Upper lobe of right lung (tissue), 1 donor: ENCODE data around the gene CD86. TPM values are rescaled to one million over a fixed set of nuclear protein-coding genes. Genes with fewer than 3 reads are reported as not detected.
A peak's percentile ranks its signal among the peaks of the same experiment; 100 is the strongest.

Experiments used
- ATAC-seq: fragments of 200-7000 bp; cut with Tn5 transposase; one replicate; pipeline ENCODE4 v1.9.1; 2020; ENCODE audit warnings: mild to moderate bottlenecking, moderate library complexity
- DNase-seq: peaks from one replicate; pipeline ENCODE4 v3.0.0-alpha.2; 2020
- H3K27ac ChIP-seq: fragments of 200-600 bp; one replicate; pipeline ENCODE4 v1.8.0; 2022
- H3K27me3 ChIP-seq: fragments of 200-600 bp; one replicate; pipeline ENCODE4 v1.8.0; 2022; ENCODE audit warnings: mild to moderate bottlenecking
- H3K36me3 ChIP-seq: fragments of 200-600 bp; one replicate; pipeline ENCODE4 v1.8.0; 2022
- H3K4me1 ChIP-seq: fragments of 200-600 bp; one replicate; pipeline ENCODE4 v1.8.0; 2022
- H3K4me3 ChIP-seq: fragments of 200-600 bp; one replicate; pipeline ENCODE4 v1.8.0; 2022; ENCODE audit warnings: mild to moderate bottlenecking
- H3K9me3 ChIP-seq: fragments of 200-600 bp; one replicate; pipeline ENCODE4 v1.8.0; 2022
- CTCF ChIP-seq: fragments of 200-600 bp; IDR thresholded peaks from one replicate; pipeline ENCODE4 v1.8.0; 2022; ENCODE audit warnings: antibody characterized with exemption
- intact Hi-C: fragments of 100-400 bp; cut with DNase I; formaldehyde crosslinking; loops from one replicate; pipeline ENCODE4 v1.11.0; 2022
- long read RNA-seq: library from polyadenylated mRNA; unstranded; transcript quantifications from one replicate; pipeline ENCODE4 v2.0.0, GENCODE V29; 2021
- total RNA-seq: library from RNA; stranded (reverse); fragmentation: NEBNext Ultra II Directional; extraction: Animal tissue kit (Norgen Biotek cat#: 25700); gene quantifications from one replicate; pipeline ENCODE4 v1.2.1, GENCODE V29; 2021
- donor health status: DM: no; HTN: yes; CAD: no; lungs with severe emphysema.

The CD86 gene
- 27.4 TPM for total RNA-seq
- long read RNA-seq, transcript CD86-202 (7 exons, 2,708 nt) = major isoform, 13 of 17 reads
- long read RNA-seq, partial matches to known transcripts = 0 of 17 reads
- long read RNA-seq, other reads (novel, unspliced or antisense) = 3 of 17 reads

DNA sequence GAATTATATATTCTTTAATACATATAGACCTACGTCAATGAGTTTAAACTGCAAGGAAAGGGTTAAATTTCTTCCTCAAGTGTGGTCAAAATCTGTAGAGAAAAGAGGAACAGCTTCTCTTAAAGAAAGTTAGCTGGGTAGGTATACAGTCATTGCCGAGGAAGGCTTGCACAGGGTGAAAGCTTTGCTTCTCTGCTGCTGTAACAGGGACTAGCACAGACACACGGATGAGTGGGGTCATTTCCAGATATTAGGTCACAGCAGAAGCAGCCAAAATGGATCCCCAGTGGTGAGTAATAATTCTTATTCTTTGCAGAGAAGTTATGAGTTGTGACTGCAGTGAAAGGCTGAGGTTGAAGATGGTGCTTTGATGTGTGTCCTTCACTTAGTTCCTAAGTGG lies at the start of gene CD86:
CD86 (plus strand) TSS at position 148 of the 400 bp plus-strand sequence; CDS start at position 276, 128 bp downstream.
- peak within 1 kb of the TSS; percentile 25 for H3K4me3 ChIP-seq
- no peaks in the 10 kb centered on the region for H3K9me3 ChIP-seq
- no peaks in the 10 kb centered on the region for H3K4me1 ChIP-seq
- H3K27ac ChIP-seq = peak within 1 kb of the TSS; percentile 45
- peak; percentile 82 for ATAC-seq
- H3K36me3 ChIP-seq = no peaks in the 10 kb centered on the region
- intact Hi-C loops = no loop called here
- H3K27me3 ChIP-seq = no peaks in the 10 kb centered on the region
- TF ChIP-seq CTCF = no peak
- DNase-seq = no peak

- intact Hi-C loops = no loop called here
- no peak for ATAC-seq
- DNase-seq = no peak
- Histone ChIP-seq H3K27me3 (no peaks in the 10 kb centered on the region), H3K4me1 (no peaks in the 10 kb centered on the region), H3K9me3 (no peaks in the 10 kb centered on the region), H3K36me3 (no peaks in the 10 kb centered on the region), H3K4me3 (no peak overlapping the region), H3K27ac (no peak overlapping the region)
- TF ChIP-seq CTCF = no peak
Observed at GRCh38 chr3:122006267-122006666, 48.9 kb upstream of the CD86 start.

DNA sequence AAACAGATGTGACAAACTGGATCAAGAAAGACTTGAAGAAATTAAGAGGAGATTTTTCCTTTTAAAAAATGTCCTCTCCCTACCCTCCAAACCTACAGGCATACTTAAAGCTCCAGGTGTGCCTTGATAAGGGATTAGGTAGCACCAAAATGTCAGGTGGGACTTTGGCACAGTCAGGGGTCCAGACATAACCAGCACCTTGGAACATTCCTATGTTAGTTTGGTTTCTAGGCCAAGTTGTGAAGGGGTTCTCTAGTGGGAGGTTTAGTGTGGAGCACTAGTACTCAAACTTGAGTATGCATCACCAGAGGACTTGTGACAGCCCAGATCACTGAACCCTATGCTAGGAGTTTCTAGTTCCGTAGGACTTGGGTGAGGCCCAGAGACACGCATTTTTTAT lies 47.0 kb upstream of the CD86 start:
- no peak for DNase-seq
- Histone ChIP-seq H3K27ac (no peak overlapping the region), H3K4me1 (no peaks in the 10 kb centered on the region), H3K9me3 (no peaks in the 10 kb centered on the region), H3K4me3 (no peak overlapping the region), H3K36me3 (no peaks in the 10 kb centered on the region), H3K27me3 (no peaks in the 10 kb centered on the region)
- no peak for ATAC-seq
- TF ChIP-seq CTCF = no peak
- intact Hi-C loops = no loop called here

- TF ChIP-seq CTCF = no peak
- intact Hi-C loops = no loop called here
- DNase-seq (no peak), ATAC-seq (no peak)
- Histone ChIP-seq H3K9me3 (no peaks in the 10 kb centered on the region), H3K27me3 (no peaks in the 10 kb centered on the region), H3K36me3 (no peaks in the 10 kb centered on the region), H3K4me3 (no peak overlapping the region), H3K4me1 (no peaks in the 10 kb centered on the region), H3K27ac (no peak overlapping the region)
Observed at GRCh38 chr3:122010506-122010905, 44.7 kb upstream of the CD86 start.

DNA sequence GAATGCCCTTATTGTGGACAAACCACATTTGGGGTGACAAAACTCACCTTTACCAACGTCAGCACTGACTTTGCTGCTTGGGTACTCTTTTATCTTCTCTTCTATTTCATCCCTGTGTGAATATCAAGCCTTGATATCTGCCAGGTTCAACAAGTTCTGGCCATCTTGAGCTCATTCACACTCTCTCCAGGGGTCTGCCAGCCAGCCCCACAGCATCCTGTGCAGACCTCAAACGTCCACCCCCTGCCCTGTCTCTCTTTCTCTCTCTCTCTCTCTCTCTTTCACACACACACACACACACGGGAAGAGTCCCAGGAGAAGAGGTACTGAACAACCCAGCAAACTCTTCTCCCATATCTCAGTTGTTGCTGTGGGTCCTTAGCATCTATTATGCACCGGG lies 43.8 kb upstream of the CD86 start:
- no peak overlapping the region for H3K27ac ChIP-seq
- H3K36me3 ChIP-seq = no peaks in the 10 kb centered on the region
- no peak overlapping the region for H3K4me3 ChIP-seq
- no peak for TF ChIP-seq CTCF
- ATAC-seq = no peak
- H3K27me3 ChIP-seq = no peaks in the 10 kb centered on the region
- intact Hi-C loops = no loop called here
- H3K4me1 ChIP-seq = no peaks in the 10 kb centered on the region
- H3K9me3 ChIP-seq = no peaks in the 10 kb centered on the region
- DNase-seq = no peak

- Histone ChIP-seq H3K27me3 (no peaks in the 10 kb centered on the region), H3K4me1 (no peaks in the 10 kb centered on the region), H3K9me3 (no peaks in the 10 kb centered on the region), H3K4me3 (no peak overlapping the region), H3K27ac (no peak overlapping the region), H3K36me3 (no peaks in the 10 kb centered on the region)
- no peak for TF ChIP-seq CTCF
- intact Hi-C loops = no loop called here
- DNase-seq (no peak), ATAC-seq (no peak)
Observed at GRCh38 chr3:122012821-122013220, 42.3 kb upstream of the CD86 start.
